GM12878 (cell line): ENCODE data around the gene MPPED1. TPM values are rescaled to one million over a fixed set of nuclear protein-coding genes. Genes with fewer than 3 reads are reported as not detected.

Experiments used
- ATAC-seq: fragments of 200-7000 bp; cut with Tn5 transposase; 3 replicates; pipeline ENCODE4 v1.9.1; 2020; ENCODE audit warnings: mild to moderate bottlenecking, moderate library complexity
- BruUV-seq: library from RNA; stranded (reverse); fragments of 400-500 nt; replicated peaks from 2 replicates; lab custom pipeline; 2021; lab: Mats Ljungman, UMichigan
- CTCF ChIA-PET: fragments of 300-600 bp; sonication (Branson Sonifier 250); formaldehyde crosslinking; extraction: SDS; loops from one replicate; lab custom pipeline; 2021; ENCODE audit warnings: inconsistent platforms; lab: Yijun Ruan, JAX
- POLR2A ChIA-PET: fragments of 350-600 bp; formaldehyde crosslinking; extraction: SDS; loops from one replicate; lab custom pipeline; 2021; ENCODE audit warnings: inconsistent platforms; lab: Charles Lee
- RAD21 ChIA-PET: fragments of 300-600 bp; sonication (Branson Sonifier 250); formaldehyde crosslinking; loops from one replicate; lab custom pipeline; 2023; ENCODE audit warnings: antibody characterized with exemption; ENCODE audit not compliant: unreplicated experiment; lab: Charles Lee
- SMC1A ChIA-PET: fragments of 300-600 bp; sonication (Branson Sonifier 250); formaldehyde crosslinking; loops from one replicate; lab custom pipeline; 2023; ENCODE audit not compliant: unreplicated experiment, uncharacterized antibody; lab: Charles Lee
- DNase-seq: peaks from one replicate; pipeline ENCODE4 v3.0.0-alpha.2; 2011; ENCODE audit warnings: low read depth, low spot score
- FAIRE-seq: peaks from 3 replicates; lab custom pipeline; 2011; peaks lifted over from hg19 to GRCh38; lab: Jason Lieb, UNC
- H2AFZ ChIP-seq: 2 replicates; pipeline ENCODE4 v1.6.0; 2011; ENCODE audit warnings: low read depth, low read length, control low read depth; ENCODE audit not compliant: control insufficient read depth
- H3K27ac ChIP-seq: 2 replicates; pipeline ENCODE4 v1.5.1; 2011; ENCODE audit warnings: control low read depth; ENCODE audit not compliant: control insufficient read depth, insufficient read depth
- H3K27me3 ChIP-seq, 2 experiments: replicated peaks in 1 of 2; 2 replicates each; pipeline versions ENCODE4 v1.6.0 to v1.6.1; 2011; ENCODE audit warnings: low read length in 1 of 2; ENCODE audit not compliant: control insufficient read depth in 2 of 2, insufficient read depth in 2 of 2
- H3K36me3 ChIP-seq, 2 experiments: 2 replicates each; pipeline ENCODE4 v1.5.1; 2011; ENCODE audit warnings: low read length in 1 of 2; ENCODE audit not compliant: control insufficient read depth in 2 of 2, insufficient read depth in 2 of 2
- H3K4me1 ChIP-seq: 2 replicates; pipeline ENCODE4 v1.6.1; 2011; ENCODE audit warnings: mild to moderate bottlenecking, low read length, moderate library complexity, mixed read lengths; ENCODE audit not compliant: control insufficient read depth, insufficient read depth
- H3K4me2 ChIP-seq: 2 replicates; pipeline ENCODE4 v1.6.0; 2011; ENCODE audit warnings: control low read depth; ENCODE audit not compliant: control insufficient read depth, insufficient read depth
- H3K4me3 ChIP-seq: fragments of 200-600 bp; sonication (generic); 2 replicates; pipeline ENCODE4 v1.5.1; 2016
- H3K79me2 ChIP-seq: 2 replicates; pipeline ENCODE4 v1.6.0; 2011; ENCODE audit warnings: low read length; ENCODE audit not compliant: control insufficient read depth, insufficient read depth
- H3K9ac ChIP-seq: 2 replicates; pipeline ENCODE4 v1.8.0; 2011; ENCODE audit warnings: low read length, control low read depth, mixed read lengths; ENCODE audit not compliant: control insufficient read depth, insufficient read depth
- H3K9me3 ChIP-seq: replicated peaks from 3 replicates; pipeline ENCODE4 v1.5.1; 2011; ENCODE audit warnings: mild to moderate bottlenecking, low read length; ENCODE audit not compliant: control insufficient read depth, insufficient read depth
- H4K20me1 ChIP-seq: 2 replicates; pipeline ENCODE4 v1.6.0; 2011; ENCODE audit not compliant: control insufficient read depth, insufficient read depth
- CBX3 ChIP-seq: fragments of 200-600 bp; sonication (generic); IDR thresholded peaks from 2 replicates; pipeline ENCODE4 v1.6.1; 2016; ENCODE audit warnings: low read depth, borderline replicate concordance
- JUNB ChIP-seq: IDR thresholded peaks from 2 replicates; pipeline ENCODE4 v1.6.1; 2016; ENCODE audit warnings: antibody characterized with exemption, mild to moderate bottlenecking
- MTA3 ChIP-seq: IDR thresholded peaks from 2 replicates; pipeline ENCODE4 v1.6.1; 2012; ENCODE audit warnings: low read length, inconsistent platforms, borderline replicate concordance
- PAX5 ChIP-seq: IDR thresholded peaks from 2 replicates; pipeline ENCODE4 v1.6.1; 2011; ENCODE audit warnings: low read depth, low read length, borderline replicate concordance
- REST ChIP-seq: IDR thresholded peaks from 2 replicates; pipeline ENCODE4 v1.6.1; 2012; ENCODE audit warnings: mild to moderate bottlenecking, low read depth, low read length
- TAF1 ChIP-seq: IDR thresholded peaks from 2 replicates; pipeline ENCODE4 v1.6.1; 2011; ENCODE audit warnings: mild to moderate bottlenecking, low read depth, low read length, borderline replicate concordance
- ZBTB33 ChIP-seq: fragments of 450-650 bp; IDR thresholded peaks from 2 replicates; pipeline ENCODE4 v1.6.1; 2017; ENCODE audit warnings: mild to moderate bottlenecking
- WGBS: methylation state at CpG from one replicate; pipeline ENCODE4 v1.1.6; 2016; ENCODE audit warnings: low lambda C conversion rate; ENCODE audit not compliant: insufficient replicate concordance, insufficient coverage; ENCODE audit errors: missing lambda C conversion rate; 5-methylcytosine and 5-hydroxymethylcytosine counted together
- in situ Hi-C: fragments of 300-500 bp; cut with MboI; formaldehyde crosslinking; loops from 9 replicates; pipeline ENCODE4 v1.14.3; 2018; ENCODE audit warnings: mixed read lengths
- intact Hi-C: fragments of 100-400 bp; cut with micrococcal nuclease; formaldehyde crosslinking; loops from one replicate; pipeline ENCODE4 v1.14.2; 2022; ENCODE audit not compliant: unreplicated experiment
- polyA plus RNA-seq, 11 experiments: library from polyadenylated mRNA; depleted of rRNA in 4 of 11; unstranded in 6 of 11; stranded (reverse) in 5 of 11; fragments of >200 nt; fragmentation: Nextera tagmentation in 4 of 11; fragmentation: Illumina TruSeq in 1 of 11; extraction: Ambion mirVana in 4 of 11; extraction: Trizol in 1 of 11; gene quantifications; 1 replicate in 1 of 11; 2 replicates in 10 of 11; pipeline versions ENCODE4 v1.2.1 to v1.2.3, GENCODE V29; 2011 to 2016; ENCODE audit warnings: inconsistent platforms in 2 of 11, missing spikeins in 2 of 11, low read depth in 1 of 11
- total RNA-seq, 4 experiments: library from RNA; depleted of rRNA in 3 of 4; stranded (reverse); fragments of >200 nt in 3 of 4; fragmentation: Illumina TruSeq in 1 of 4; extraction: Trizol in 1 of 4; gene quantifications; 2 replicates each; pipeline versions ENCODE4 v1.2.1 to v1.2.3, GENCODE V29; 2013 to 2021
- TF ChIP-seq, protein P1 (sequence below): fragments of 450-650 bp; IDR thresholded peaks from 2 replicates; pipeline ENCODE4 v1.6.1; 2017; ENCODE audit warnings: mild to moderate bottlenecking, moderate library complexity

The MPPED1 gene
- total and polyA plus RNA-seq, 10 of the 15 experiments (the other 5 are each of a cell fraction or from before 2014, with no cell fraction given): 0.11 TPM; not detected in 9

DNA sequence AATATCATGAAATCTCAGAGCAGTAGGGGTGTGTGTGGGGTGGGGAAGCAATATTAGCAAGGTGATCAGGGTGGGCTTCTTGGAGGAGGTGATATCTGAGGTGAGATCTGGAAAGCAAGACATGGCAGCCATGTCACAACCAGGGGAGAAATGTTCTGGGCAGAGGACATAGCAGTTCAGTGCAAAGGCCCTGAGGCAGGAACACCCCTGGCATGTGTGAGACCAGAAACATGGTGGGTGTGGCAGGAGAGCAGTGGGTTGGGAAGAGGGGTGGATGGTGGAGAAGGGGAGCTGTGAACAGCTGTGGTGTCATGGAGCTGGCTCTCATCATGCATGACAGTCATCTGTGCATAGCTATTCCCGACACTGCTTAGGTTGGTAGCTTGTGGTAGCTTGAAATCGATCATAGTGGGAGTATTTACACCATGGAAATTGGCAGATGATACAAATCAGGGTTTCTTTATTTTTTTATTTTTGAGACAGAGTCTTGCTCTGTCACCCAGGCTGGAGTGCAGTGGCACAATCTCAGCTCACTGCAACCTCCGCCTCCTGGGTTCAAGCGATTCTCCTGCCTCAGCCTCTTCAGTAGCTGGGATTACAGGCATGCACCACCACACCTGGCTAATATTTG, 17.9 kb upstream of the MPPED1 start (continued):
- TF ChIP-seq, protein P1, sequence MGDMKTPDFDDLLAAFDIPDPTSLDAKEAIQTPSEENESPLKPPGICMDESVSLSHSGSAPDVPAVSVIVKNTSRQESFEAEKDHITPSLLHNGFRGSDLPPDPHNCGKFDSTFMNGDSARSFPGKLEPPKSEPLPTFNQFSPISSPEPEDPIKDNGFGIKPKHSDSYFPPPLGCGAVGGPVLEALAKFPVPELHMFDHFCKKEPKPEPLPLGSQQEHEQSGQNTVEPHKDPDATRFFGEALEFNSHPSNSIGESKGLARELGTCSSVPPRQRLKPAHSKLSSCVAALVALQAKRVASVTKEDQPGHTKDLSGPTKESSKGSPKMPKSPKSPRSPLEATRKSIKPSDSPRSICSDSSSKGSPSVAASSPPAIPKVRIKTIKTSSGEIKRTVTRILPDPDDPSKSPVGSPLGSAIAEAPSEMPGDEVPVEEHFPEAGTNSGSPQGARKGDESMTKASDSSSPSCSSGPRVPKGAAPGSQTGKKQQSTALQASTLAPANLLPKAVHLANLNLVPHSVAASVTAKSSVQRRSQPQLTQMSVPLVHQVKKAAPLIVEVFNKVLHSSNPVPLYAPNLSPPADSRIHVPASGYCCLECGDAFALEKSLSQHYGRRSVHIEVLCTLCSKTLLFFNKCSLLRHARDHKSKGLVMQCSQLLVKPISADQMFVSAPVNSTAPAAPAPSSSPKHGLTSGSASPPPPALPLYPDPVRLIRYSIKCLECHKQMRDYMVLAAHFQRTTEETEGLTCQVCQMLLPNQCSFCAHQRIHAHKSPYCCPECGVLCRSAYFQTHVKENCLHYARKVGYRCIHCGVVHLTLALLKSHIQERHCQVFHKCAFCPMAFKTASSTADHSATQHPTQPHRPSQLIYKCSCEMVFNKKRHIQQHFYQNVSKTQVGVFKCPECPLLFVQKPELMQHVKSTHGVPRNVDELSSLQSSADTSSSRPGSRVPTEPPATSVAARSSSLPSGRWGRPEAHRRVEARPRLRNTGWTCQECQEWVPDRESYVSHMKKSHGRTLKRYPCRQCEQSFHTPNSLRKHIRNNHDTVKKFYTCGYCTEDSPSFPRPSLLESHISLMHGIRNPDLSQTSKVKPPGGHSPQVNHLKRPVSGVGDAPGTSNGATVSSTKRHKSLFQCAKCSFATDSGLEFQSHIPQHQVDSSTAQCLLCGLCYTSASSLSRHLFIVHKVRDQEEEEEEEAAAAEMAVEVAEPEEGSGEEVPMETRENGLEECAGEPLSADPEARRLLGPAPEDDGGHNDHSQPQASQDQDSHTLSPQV: no peak

- H3K79me2 ChIP-seq: no peaks in the 10 kb centered on the region
- CTCF ChIA-PET: interaction anchor here (0.7 to 1.2 kb wide), 2 partner anchors 14 to 35 kb away, joined by 3 read pairs; no protein-coding TSS in a partner anchor
- no peak overlapping the region for H3K4me3 ChIP-seq
- in situ Hi-C loops: loop anchor here (10.0 kb wide), 2 partner anchors 430 to 1230 kb away; no protein-coding TSS in a partner anchor
- SMC1A ChIA-PET: no interaction called here
- ATAC-seq (no peak), FAIRE-seq (no peak), DNase-seq (no peak)
- no peak overlapping the region for H3K4me2 ChIP-seq
- H3K4me1 ChIP-seq: no peaks in the 10 kb centered on the region
- no peaks in the 10 kb centered on the region for H3K36me3 ChIP-seq
- H4K20me1 ChIP-seq: no peaks in the 10 kb centered on the region
- POLR2A ChIA-PET: no interaction called here
- intact Hi-C loops: no loop called here
- peaks cover 0 to 1% of the 10 kb centered on the region in 2 experiments; a peak in 2 of 4 replicates for H3K27me3 ChIP-seq
- RAD21 ChIA-PET: no interaction called here
- H3K9ac ChIP-seq: no peak overlapping the region
- no peak overlapping the region for H3K27ac ChIP-seq
- 17% methylated on average over 9 of the region's 9 CpGs for WGBS
- H3K9me3 ChIP-seq: no peaks in the 10 kb centered on the region
- H2AFZ ChIP-seq: no peak overlapping the region
- BruUV-seq: no TSS peak
- TF ChIP-seq PAX5 (no peak), TAF1 (no peak), JUNB (no peak), ZBTB33 (no peak), CBX3 (no peak), MTA3 (no peak), REST (no peak)
Observed at GRCh38 chr22:43395086-43395695, 16.6 kb upstream of the MPPED1 start.
